Fibroblast of lung (primary cell): ENCODE data around the gene GAS7. TPM values are rescaled to one million over a fixed set of nuclear protein-coding genes. Genes with fewer than 3 reads are reported as not detected.

Experiments
- DNase-seq, 2 donors: peaks; one replicate each; pipeline versions ENCODE4 v3.0.0 to v3.0.0-alpha.2; 2010; ENCODE audit warnings: low read depth in 2 of 2
- H2AFZ ChIP-seq: 2 replicates; pipeline ENCODE4 v1.5.1; 2012; ENCODE audit warnings: low read length, control low read depth, inconsistent platforms
- H3K27ac ChIP-seq: 2 replicates; pipeline ENCODE4 v1.5.1; 2011; ENCODE audit warnings: low read length, control low read depth; ENCODE audit not compliant: insufficient read depth
- H3K27me3 ChIP-seq: 2 replicates; pipeline ENCODE4 v1.5.1; 2011; ENCODE audit warnings: mild to moderate bottlenecking, low read length; ENCODE audit not compliant: control insufficient read depth, insufficient read depth
- H3K36me3 ChIP-seq: 2 replicates; pipeline ENCODE4 v1.5.1; 2011; ENCODE audit warnings: low read length; ENCODE audit not compliant: control insufficient read depth, insufficient read depth
- H3K4me1 ChIP-seq: 2 replicates; pipeline ENCODE4 v1.5.1; 2011; ENCODE audit warnings: low read length; ENCODE audit not compliant: control insufficient read depth, insufficient read depth; ENCODE audit errors: extremely low read depth
- H3K4me2 ChIP-seq: 2 replicates; pipeline ENCODE4 v1.5.1; 2011; ENCODE audit warnings: low read length, control low read depth; ENCODE audit not compliant: insufficient read depth; ENCODE audit errors: extremely low read depth
- H3K4me3 ChIP-seq, 4 experiments: fragments of 200-600 bp in 1 of 4; sonication (generic) in 1 of 4; replicated peaks in 1 of 4; 2 replicates each; pipeline ENCODE4 v1.5.1; 2011 to 2016; ENCODE audit warnings: low read length in 4 of 4, low read depth in 3 of 4, mild to moderate bottlenecking in 3 of 4, control low read depth in 2 of 4, inconsistent platforms in 1 of 4, mixed read lengths in 1 of 4; ENCODE audit not compliant: insufficient read depth in 1 of 4; ENCODE audit errors: control extremely low read depth in 1 of 4
- H3K79me2 ChIP-seq: 2 replicates; pipeline ENCODE4 v1.5.1; 2012; ENCODE audit warnings: mild to moderate bottlenecking, low read length, inconsistent platforms; ENCODE audit not compliant: control insufficient read depth, insufficient read depth
- H3K9ac ChIP-seq: 2 replicates; pipeline ENCODE4 v1.5.1; 2011; ENCODE audit warnings: mild to moderate bottlenecking, low read length, control low read depth; ENCODE audit not compliant: insufficient read depth
- H3K9me3 ChIP-seq: 2 replicates; pipeline ENCODE4 v1.5.1; 2012; ENCODE audit warnings: low read depth, low read length; ENCODE audit not compliant: control insufficient read depth, insufficient read depth
- H4K20me1 ChIP-seq: 2 replicates; pipeline ENCODE4 v1.5.1; 2011; ENCODE audit warnings: low read length; ENCODE audit not compliant: control insufficient read depth, insufficient read depth; ENCODE audit errors: extremely low read depth
- CTCF ChIP-seq, 2 donors: IDR thresholded peaks in 1 of 2; conservative IDR thresholded peaks in 1 of 2; 1 replicate in 1 of 2; 2 replicates in 1 of 2; pipeline ENCODE4 v1.5.1; 2011 to 2012; ENCODE audit warnings: low read length in 2 of 2, control low read depth in 1 of 2, inconsistent platforms in 1 of 2, low read depth in 1 of 2, mild to moderate bottlenecking in 1 of 2
- EZH2 ChIP-seq: IDR thresholded peaks from 2 replicates; pipeline ENCODE4 v1.5.1; 2012; ENCODE audit warnings: low read length, control low read depth, mild to moderate bottlenecking; ENCODE audit errors: missing control alignments
- polyA plus RNA-seq, 2 donors: library from polyadenylated mRNA; depleted of rRNA in 1 of 2; stranded (reverse) in 1 of 2; unstranded in 1 of 2; fragments of >200 nt; gene quantifications; 2 replicates each; pipeline ENCODE4 v1.2.1, GENCODE V29; 2011 to 2012; ENCODE audit warnings: missing spikeins in 1 of 2
- total RNA-seq: library from RNA; depleted of rRNA; stranded (reverse); fragments of >200 nt; gene quantifications from 2 replicates; pipeline ENCODE4 v1.2.1, GENCODE V29; 2014

The GAS7 gene
- total and polyA plus RNA-seq, 2 donors (not counting 1 experiment from before 2014, with no cell fraction given) = 0.58 to 2.6 TPM

GRCh38 chr17:10067446-10068143, 130.8 kb downstream of the GAS7 start:
- no peaks in the 10 kb centered on the region for H3K9me3 ChIP-seq
- no peak for DNase-seq
- no peak overlapping the region for H3K4me3 ChIP-seq
- no peaks in the 10 kb centered on the region for H3K36me3 ChIP-seq
- H4K20me1 ChIP-seq = no peaks in the 10 kb centered on the region
- H3K4me1 ChIP-seq = no peaks in the 10 kb centered on the region
- no peaks in the 10 kb centered on the region for H3K79me2 ChIP-seq
- no peak overlapping the region for H3K4me2 ChIP-seq
- no peak overlapping the region for H2AFZ ChIP-seq
- no peak overlapping the region for H3K9ac ChIP-seq
- TF ChIP-seq EZH2 = no peak
- no peak for TF ChIP-seq CTCF (conservative IDR thresholded peaks at IDR 0.05 in 1 of 2, IDR thresholded peaks at IDR 0.05 in 1 of 2; ENCODE audit: low read depth in 1 of 2, low read length in 2 of 2)
- H3K27me3 ChIP-seq = no peaks in the 10 kb centered on the region
- no peak overlapping the region for H3K27ac ChIP-seq

GRCh38 chr17:10064536-10064935, 133.9 kb downstream of the GAS7 start:
- no peaks in the 10 kb centered on the region for H4K20me1 ChIP-seq
- no peak overlapping the region for H3K9ac ChIP-seq
- no peak overlapping the region for H3K4me3 ChIP-seq
- H3K36me3 ChIP-seq = no peaks in the 10 kb centered on the region
- no peak overlapping the region for H2AFZ ChIP-seq
- H3K9me3 ChIP-seq = no peaks in the 10 kb centered on the region
- no peaks in the 10 kb centered on the region for H3K4me1 ChIP-seq
- TF ChIP-seq CTCF (conservative IDR thresholded peaks at IDR 0.05 in 1 of 2, IDR thresholded peaks at IDR 0.05 in 1 of 2; ENCODE audit: low read depth in 1 of 2, low read length in 2 of 2) (no peak), EZH2 (no peak)
- no peaks in the 10 kb centered on the region for H3K27me3 ChIP-seq
- no peak for DNase-seq
- H3K4me2 ChIP-seq = no peak overlapping the region
- H3K79me2 ChIP-seq = no peaks in the 10 kb centered on the region
- H3K27ac ChIP-seq = no peak overlapping the region

- Histone ChIP-seq H3K36me3 (no peaks in the 10 kb centered on the region), H3K27me3 (no peaks in the 10 kb centered on the region), H3K4me1 (no peaks in the 10 kb centered on the region), H3K27ac (no peak overlapping the region), H2AFZ (no peak overlapping the region), H4K20me1 (no peaks in the 10 kb centered on the region), H3K79me2 (no peaks in the 10 kb centered on the region), H3K9me3 (no peaks in the 10 kb centered on the region), H3K9ac (no peak overlapping the region), H3K4me2 (no peak overlapping the region), H3K4me3 (no peak overlapping the region)
- TF ChIP-seq CTCF (conservative IDR thresholded peaks at IDR 0.05 in 1 of 2, IDR thresholded peaks at IDR 0.05 in 1 of 2; ENCODE audit: low read depth in 1 of 2, low read length in 2 of 2) = no peak
- no peak for TF ChIP-seq EZH2
- peak in 1 of 2 donors; percentile 59 for DNase-seq
These were observed 134.6 kb downstream of the GAS7 start for GRCh38 chr17:10063730-10064241.
